ENCODE results near the gene TAB2.

DNA sequence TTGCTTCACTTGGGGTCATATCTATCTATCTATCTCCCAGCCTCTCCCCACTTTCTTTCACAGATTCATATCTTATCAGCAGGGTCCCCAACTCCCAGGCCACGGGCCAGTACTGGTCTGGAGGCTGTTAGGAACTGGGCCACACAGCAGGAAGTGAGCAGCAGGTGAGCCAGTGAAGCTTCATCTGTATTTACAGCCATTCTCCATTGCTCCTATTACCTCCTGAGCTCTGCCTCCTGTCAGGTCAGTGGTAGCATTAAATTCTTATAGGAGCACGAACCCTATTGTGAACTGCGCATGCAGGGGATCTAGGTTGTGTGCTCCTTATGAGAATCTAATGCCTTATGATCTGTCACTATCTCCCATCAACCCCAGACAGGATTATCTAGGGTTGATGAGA lies 14.8 kb upstream of the TAB2 start:
- TF ChIP-seq, protein P1, sequence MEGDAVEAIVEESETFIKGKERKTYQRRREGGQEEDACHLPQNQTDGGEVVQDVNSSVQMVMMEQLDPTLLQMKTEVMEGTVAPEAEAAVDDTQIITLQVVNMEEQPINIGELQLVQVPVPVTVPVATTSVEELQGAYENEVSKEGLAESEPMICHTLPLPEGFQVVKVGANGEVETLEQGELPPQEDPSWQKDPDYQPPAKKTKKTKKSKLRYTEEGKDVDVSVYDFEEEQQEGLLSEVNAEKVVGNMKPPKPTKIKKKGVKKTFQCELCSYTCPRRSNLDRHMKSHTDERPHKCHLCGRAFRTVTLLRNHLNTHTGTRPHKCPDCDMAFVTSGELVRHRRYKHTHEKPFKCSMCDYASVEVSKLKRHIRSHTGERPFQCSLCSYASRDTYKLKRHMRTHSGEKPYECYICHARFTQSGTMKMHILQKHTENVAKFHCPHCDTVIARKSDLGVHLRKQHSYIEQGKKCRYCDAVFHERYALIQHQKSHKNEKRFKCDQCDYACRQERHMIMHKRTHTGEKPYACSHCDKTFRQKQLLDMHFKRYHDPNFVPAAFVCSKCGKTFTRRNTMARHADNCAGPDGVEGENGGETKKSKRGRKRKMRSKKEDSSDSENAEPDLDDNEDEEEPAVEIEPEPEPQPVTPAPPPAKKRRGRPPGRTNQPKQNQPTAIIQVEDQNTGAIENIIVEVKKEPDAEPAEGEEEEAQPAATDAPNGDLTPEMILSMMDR (IDR thresholded peaks at IDR 0.05), result no peak
- no peak for TF ChIP-seq POLR2A (IDR thresholded peaks at IDR 0.05)
